Activated T-cell treated with anti-CD3 and anti-CD28 coated beads for 4 hours (primary cell): ENCODE data around the gene GABPB1.
"Not testable (repeated sequence)": the region's sequence is repeated elsewhere in the genome, so short reads cannot be mapped to it uniquely, and the experiment has no call there.

Experiments
- DNase-seq: peaks from one replicate; pipeline ENCODE4 v3.0.0-alpha.2; 2020

Gene GABPB1

DNA sequence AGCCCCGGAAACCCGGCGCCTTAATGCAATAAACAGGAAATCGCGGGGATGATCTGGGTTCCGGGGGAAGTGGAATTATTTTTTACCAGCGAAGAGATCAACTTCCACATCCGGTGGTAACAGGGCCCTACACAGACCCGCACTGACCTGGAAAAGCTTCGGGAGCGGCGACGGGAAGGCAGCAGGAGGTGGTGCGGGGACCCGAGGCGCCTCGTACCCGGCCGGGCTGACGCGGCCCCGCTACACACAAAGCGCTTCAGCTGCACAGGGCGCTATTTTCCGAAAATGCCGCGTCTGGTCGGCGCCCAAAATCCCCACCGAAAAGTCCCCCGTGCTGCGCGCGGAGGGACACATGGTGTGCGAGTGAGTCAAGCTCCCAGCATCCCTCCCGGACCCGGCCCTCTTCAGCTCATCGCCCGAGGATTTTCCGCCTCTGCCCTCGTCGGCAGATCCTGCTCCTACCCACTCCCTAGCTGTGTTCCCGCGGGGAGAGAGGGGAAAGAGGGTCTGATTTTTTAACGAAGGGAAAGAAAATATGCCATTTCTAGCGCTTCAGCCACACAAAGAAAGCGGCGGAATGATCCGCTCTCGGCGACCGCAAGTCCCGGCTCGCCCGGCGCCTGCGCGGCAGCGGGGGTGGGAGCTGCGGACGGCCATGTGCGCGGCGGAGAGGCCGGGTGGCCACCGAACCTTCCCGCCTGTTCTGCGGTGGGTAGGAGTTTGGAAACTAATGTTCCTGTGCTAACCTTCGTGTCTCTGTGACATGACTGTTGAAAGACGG lies at the start of gene GABPB1:
GABPB1 (minus strand) TSS at position 361 of the 781 bp plus-strand sequence. CDS start 45,400 bp downstream, outside the sequence.
- peak; percentile 77 for DNase-seq

DNA sequence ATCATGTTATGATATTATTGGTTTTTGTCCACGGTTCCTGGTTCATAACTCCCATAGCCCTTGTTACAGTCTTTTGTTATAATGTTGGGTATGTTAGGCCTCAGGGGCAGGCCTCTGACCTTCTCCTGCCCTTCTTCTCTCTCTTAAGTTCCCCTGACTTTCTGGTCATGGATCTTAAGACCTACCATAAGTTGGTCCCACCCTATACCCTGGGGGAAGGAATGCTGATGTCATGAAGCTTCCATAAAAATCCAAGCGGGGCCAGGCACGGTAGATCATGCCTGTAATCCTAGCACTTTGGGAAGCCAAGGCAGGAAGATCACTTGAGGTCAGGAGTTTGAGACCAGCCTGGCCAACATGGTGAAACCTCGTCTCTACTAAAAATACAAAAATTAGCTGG lies 36.6 kb upstream of the GABPB1 start:
- not testable (repeated sequence) for DNase-seq

DNA sequence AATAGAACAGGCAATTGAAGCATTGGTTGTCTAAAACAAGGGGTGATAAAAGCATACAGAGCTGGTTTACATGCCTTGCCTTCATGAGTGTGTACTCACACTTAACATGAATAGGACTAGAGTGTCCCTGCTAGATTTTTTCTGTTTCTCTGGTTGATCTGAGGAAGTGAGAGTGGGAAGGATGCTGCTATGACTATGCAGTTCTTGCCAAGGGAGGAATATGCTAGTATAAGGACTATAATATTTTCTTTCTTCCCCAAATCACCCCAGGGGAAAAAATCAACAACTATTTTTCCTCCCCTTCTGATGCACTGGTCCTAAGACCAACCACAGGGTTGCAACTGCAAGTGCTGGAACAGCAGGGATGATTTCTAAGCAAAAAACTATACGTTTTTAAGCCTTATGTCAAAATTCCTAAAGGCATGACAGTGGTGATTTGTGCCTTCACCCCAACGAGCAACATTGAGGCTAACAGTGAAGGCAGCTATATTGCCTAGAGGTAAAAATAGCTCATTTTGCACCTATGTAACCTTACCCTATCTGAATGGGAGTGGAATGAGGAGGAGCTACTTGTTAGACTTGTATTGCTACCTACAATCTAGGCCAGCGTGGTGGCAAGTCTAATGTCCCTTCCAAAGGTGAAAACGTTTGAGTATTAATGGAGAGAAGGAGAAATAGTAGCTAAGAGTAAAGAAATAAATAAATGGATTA lies 35.7 kb upstream of the GABPB1 start:
- DNase-seq = no peak

- DNase-seq = not testable (repeated sequence)
Observed at GRCh38 chr15:50382408-50382807, 27.4 kb upstream of the GABPB1 start.

- DNase-seq = no peak
Observed at GRCh38 chr15:50381438-50381837, 26.4 kb upstream of the GABPB1 start.

DNA sequence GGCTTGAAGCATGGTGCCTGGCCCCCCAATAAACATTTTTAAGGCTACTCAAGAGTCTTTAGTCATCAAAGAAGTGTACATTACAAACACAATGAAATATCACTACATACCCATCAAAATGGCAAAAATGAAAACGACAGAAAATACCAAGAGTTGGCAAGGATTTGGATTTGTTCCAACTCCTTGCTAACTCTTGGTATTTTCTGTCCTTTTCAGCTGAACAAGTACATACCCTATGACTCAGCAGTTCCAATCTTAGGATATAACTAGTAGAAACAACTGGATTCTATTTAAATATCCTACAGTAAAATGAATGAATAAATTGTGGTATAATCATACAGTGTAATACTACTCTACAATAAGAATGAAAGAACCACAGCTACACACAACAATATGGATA lies 25.1 kb upstream of the GABPB1 start:
- no peak for DNase-seq

DNA sequence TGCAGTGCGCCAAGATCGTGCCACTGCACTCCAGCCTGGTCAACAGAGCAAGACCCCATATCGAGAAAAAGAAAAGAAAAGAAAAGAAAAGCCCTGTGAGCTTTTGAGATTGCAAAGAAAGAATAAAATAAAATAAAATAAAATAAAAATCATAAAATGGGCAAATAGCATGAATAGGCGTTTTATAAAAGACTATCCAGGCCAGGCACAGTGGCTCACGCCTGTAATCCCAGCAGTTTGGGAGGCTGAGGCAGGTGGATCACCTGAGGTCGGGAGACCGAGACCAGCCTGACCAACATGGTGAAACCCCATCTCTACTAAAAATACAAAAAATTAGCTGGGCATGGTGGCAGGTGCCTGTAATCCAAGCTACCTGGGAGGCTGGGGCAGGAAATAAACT lies 24.4 kb upstream of the GABPB1 start:
- not testable (repeated sequence) for DNase-seq

DNA sequence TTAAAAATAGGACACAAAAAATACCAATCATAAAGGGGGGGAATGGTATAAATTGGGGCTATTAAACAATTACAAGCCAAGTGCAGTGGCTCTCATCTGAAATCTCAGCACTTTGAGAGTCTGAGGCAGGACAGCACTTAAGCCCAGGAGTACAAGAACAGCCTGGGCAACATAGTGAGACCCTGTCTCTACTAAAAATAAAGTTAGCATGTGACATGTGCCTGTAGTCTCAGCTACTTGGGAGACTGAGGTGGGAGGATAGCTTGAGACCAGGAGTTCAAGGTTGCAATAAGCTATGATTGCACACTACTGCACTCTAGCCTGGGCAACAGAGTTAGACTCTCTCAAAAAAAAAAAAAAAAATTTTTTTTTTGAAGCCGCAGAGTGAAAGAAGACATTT lies 23.8 kb upstream of the GABPB1 start:
- no peak for DNase-seq

DNA sequence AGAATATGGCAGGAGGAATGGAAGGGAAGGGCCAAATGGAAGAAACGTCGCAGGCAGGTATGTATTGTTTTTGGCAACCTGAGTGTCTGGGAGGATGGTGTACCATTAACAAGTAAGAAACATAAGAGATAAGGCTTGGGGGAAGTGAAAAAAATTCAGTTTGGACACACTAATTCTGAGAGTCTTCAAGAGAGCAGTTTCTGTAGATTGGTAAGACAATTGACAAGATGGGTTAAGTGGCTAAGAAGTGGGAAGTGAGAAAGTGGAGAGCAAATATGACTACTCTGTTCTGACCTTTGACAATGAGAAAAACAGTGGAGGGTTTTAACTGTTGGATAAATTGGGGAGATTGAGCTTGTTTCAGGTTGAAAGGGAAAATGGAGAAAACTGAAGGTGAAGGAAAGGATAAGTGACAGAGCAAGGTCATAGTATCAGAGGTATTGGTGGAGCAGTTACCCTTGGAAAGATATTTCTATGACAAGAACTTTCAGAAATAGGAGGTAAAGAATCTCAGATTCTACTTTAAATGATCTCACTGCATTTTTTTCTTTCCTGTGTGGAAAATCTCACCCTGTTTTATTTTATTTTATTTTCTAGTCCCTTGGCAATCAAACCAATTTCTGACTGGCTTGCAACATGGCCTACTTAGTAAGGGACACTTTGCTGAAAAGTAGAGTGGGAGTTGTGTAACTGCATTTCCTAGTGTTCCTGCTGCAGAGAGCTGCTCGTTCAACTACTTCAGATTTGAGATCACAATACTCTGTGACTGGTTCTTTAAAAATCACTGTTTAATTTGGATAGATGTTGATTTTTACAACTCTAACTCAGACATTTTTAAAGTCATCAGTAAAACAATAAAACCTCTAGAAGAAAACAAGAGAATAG lies 23.1 kb upstream of the GABPB1 start:
- DNase-seq = no peak

- DNase-seq = not testable (repeated sequence)
Observed at GRCh38 chr15:50369564-50369963, 14.6 kb upstream of the GABPB1 start.

GRCh38 chr15:50365971-50366370 lies 11.0 kb upstream of the GABPB1 start:
- no peak for DNase-seq

GRCh38 chr15:50365570-50365969 lies 10.6 kb upstream of the GABPB1 start:
- DNase-seq = no peak

- DNase-seq = no peak
Observed at GRCh38 chr15:50363612-50364011, 8.6 kb upstream of the GABPB1 start.

GRCh38 chr15:50361756-50362155 lies 6.8 kb upstream of the GABPB1 start:
- DNase-seq = no peak

GRCh38 chr15:50358845-50359244 lies 3.8 kb upstream of the GABPB1 start:
- DNase-seq = no peak

GRCh38 chr15:50355980-50356379 lies 982 bp upstream of the GABPB1 start:
- DNase-seq = no peak

DNA sequence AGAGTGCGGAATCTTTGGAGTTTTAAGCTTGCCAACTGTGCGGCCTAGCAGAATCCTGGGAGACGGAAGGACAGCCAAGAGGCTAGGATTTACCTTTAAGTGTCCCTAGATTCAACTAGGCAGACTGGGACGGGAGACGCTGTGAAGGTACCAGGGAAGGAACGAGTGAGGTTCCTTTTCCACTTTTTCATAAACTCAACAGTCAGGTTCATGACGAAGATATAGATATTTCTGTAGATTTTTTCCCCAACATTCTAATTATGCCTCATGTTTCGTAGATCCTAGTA lies 564 bp upstream of the GABPB1 start:
- no peak for DNase-seq

GRCh38 chr15:50353975-50354837 lies 792 bp downstream of the GABPB1 start:
- peak; percentile 23 for DNase-seq

GRCh38 chr15:50353251-50353974 lies 1.6 kb downstream of the GABPB1 start:
- no peak for DNase-seq

GRCh38 chr15:50350621-50351020 lies 4.4 kb downstream of the GABPB1 start:
- DNase-seq = no peak

GRCh38 chr15:50345298-50345697 lies 9.7 kb downstream of the GABPB1 start:
- DNase-seq = no peak

DNA sequence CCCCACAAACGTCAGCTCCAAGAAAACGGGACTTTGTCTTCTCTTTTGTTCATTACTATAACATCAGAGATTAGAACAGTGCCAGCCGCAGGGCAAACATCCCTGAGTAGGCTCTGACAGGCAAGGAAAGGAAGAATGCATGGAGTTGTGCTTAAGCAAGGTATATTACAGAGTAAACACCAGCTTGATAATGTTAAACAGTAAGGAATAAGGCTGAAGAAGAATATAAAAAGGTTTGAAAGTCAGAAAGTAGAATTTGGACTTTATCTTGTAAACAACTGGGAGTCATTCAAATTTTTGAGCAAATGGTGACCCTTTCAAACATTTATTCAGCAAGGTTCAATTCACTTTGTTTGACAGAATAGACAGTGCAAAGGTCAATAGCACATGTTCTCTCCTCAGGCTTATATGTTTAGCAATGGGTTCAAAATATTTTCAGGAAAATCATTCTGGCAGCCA lies 11.0 kb downstream of the GABPB1 start:
- DNase-seq = no peak
